Natural killer cell (primary cell): Measurements from ENCODE around the gene CLEC11A. TPM values are rescaled to one million over a fixed set of nuclear protein-coding genes. Genes with fewer than 3 reads are reported as not detected.

ENCODE experiments used
- ATAC-seq, 3 donors: fragments of 150-1000 bp in 2 of 3; fragments of 200-7000 bp in 1 of 3; cut with Tn5 transposase; 1 replicate in 1 of 3; 2 replicates in 2 of 3; pipeline ENCODE4 v1.10.0; 2021; ENCODE audit warnings: mild to moderate bottlenecking in 2 of 3, moderate library complexity in 2 of 3
- DNase-seq, 2 donors: peaks; one replicate each; pipeline versions ENCODE4 v3.0.0 to v3.0.0-alpha.2; 2013 to 2021; ENCODE audit warnings: mixed read lengths in 1 of 2
- H3K27ac ChIP-seq: one replicate; pipeline ENCODE4 v1.5.1; 2013; ENCODE audit warnings: mild to moderate bottlenecking, low read length
- H3K27me3 ChIP-seq: one replicate; pipeline ENCODE4 v1.6.1; 2013; ENCODE audit warnings: low read length; ENCODE audit not compliant: control insufficient read depth, insufficient read depth
- H3K36me3 ChIP-seq: one replicate; pipeline ENCODE4 v1.6.1; 2013; ENCODE audit warnings: low read length; ENCODE audit not compliant: control insufficient read depth, insufficient read depth
- H3K4me1 ChIP-seq: one replicate; pipeline ENCODE4 v1.6.1; 2013; ENCODE audit warnings: low read length; ENCODE audit not compliant: control insufficient read depth, insufficient read depth
- H3K4me3 ChIP-seq: one replicate; pipeline ENCODE4 v1.5.1; 2013; ENCODE audit warnings: low read length
- H3K9me3 ChIP-seq: one replicate; pipeline ENCODE4 v1.6.1; 2013; ENCODE audit warnings: low read length; ENCODE audit not compliant: control insufficient read depth, insufficient read depth
- H3K27ac Mint-ChIP-seq, 2 donors: one replicate each; pipeline ENCODE4 v1.8.0; 2022; ENCODE audit warnings: mild to moderate bottlenecking in 2 of 2, mixed read lengths in 2 of 2, moderate library complexity in 1 of 2
- H3K27me3 Mint-ChIP-seq, 2 donors: one replicate each; pipeline ENCODE4 v1.8.0; 2022; ENCODE audit warnings: low read depth in 2 of 2, mixed read lengths in 2 of 2
- H3K36me3 Mint-ChIP-seq: one replicate; pipeline ENCODE4 v1.8.0; 2022; ENCODE audit warnings: mixed read lengths
- H3K4me1 Mint-ChIP-seq, 2 donors: one replicate each; pipeline ENCODE4 v1.8.0; 2022; ENCODE audit warnings: mixed read lengths in 2 of 2
- H3K4me3 Mint-ChIP-seq: one replicate; pipeline ENCODE4 v1.8.0; 2022; ENCODE audit warnings: mild to moderate bottlenecking, moderate library complexity, mixed read lengths
- H3K9me3 Mint-ChIP-seq, 2 donors: one replicate each; pipeline ENCODE4 v1.8.0; 2022; ENCODE audit warnings: mixed read lengths in 2 of 2
- CTCF ChIP-seq: fragments of 200-600 bp; IDR thresholded peaks from one replicate; pipeline ENCODE4 v1.8.0; 2022; ENCODE audit warnings: antibody characterized with exemption
- WGBS: methylation state at CpG from one replicate; pipeline ENCODE4 v1.1.7; 2013; ENCODE audit warnings: missing lambda C conversion rate; ENCODE audit not compliant: insufficient coverage; 5-methylcytosine and 5-hydroxymethylcytosine counted together
- intact Hi-C: fragments of 100-400 bp; cut with micrococcal nuclease; formaldehyde crosslinking; loops from one replicate; pipeline ENCODE4 v1.14.2; 2022
- total RNA-seq, 4 donors: library from RNA; stranded (reverse); fragments of 120-200 nt in 1 of 4; gene quantifications; one replicate each; pipeline versions ENCODE4 v1.2.3 to v1.2.4, GENCODE V29; 2013 to 2022

CLEC11A gene
- total RNA-seq, 3 donors from 2014 or later (not counting 1 experiment from before 2014, with no cell fraction given), result 2.3 to 4.0 (median 3.3) TPM

GRCh38 chr19:50679177-50680125, 43.7 kb upstream of the CLEC11A start:
- Mint-ChIP-seq H3K36me3 (no peaks in the 10 kb centered on the region), H3K4me1 (peaks cover 0 to 10% of the 10 kb centered on the region in 2 donors), H3K4me3 (no peak overlapping the region), H3K27ac (peak overlapping the region in 1 of 2 donors; percentile 1), H3K27me3 (peaks cover 15 to 17% of the 10 kb centered on the region in 2 donors), H3K9me3 (no peaks in the 10 kb centered on the region)
- 26% methylated on average over 23 of the region's 23 CpGs for WGBS
- H3K4me3 ChIP-seq, result no peak overlapping the region
- no peaks in the 10 kb centered on the region for H3K27me3 ChIP-seq
- H3K36me3 ChIP-seq, result no peaks in the 10 kb centered on the region
- no peaks in the 10 kb centered on the region for H3K9me3 ChIP-seq
- no peak for TF ChIP-seq CTCF
- ATAC-seq (peak; percentile 82 to 98 (median 96)), DNase-seq (peak; percentile 73 to 85)
- H3K27ac ChIP-seq, result peak overlapping the region; percentile 19
- peaks cover 6% of the 10 kb centered on the region for H3K4me1 ChIP-seq
- intact Hi-C loops, result no loop called here

GRCh38 chr19:50686310-50687032, 36.7 kb upstream of the CLEC11A start:
- H3K27ac ChIP-seq, result no peak overlapping the region
- H3K4me1 ChIP-seq, result no peaks in the 10 kb centered on the region
- no peak overlapping the region for H3K4me3 ChIP-seq
- intact Hi-C loops, result no loop called here
- Mint-ChIP-seq H3K9me3 (no peaks in the 10 kb centered on the region), H3K4me1 (no peaks in the 10 kb centered on the region), H3K36me3 (no peaks in the 10 kb centered on the region), H3K27me3 (peaks cover 12 to 34% of the 10 kb centered on the region in 2 donors), H3K27ac (no peak overlapping the region), H3K4me3 (no peak overlapping the region)
- no peak for TF ChIP-seq CTCF
- H3K27me3 ChIP-seq, result no peaks in the 10 kb centered on the region
- 53% methylated on average over 49 of the region's 50 CpGs for WGBS
- no peaks in the 10 kb centered on the region for H3K9me3 ChIP-seq
- ATAC-seq, result no peak
- no peaks in the 10 kb centered on the region for H3K36me3 ChIP-seq
- no peak for DNase-seq

GRCh38 chr19:50688766-50689165, 34.4 kb upstream of the CLEC11A start:
- H3K9me3 Mint-ChIP-seq, result no peaks in the 10 kb centered on the region
- intact Hi-C loops, result no loop called here
- no peak for TF ChIP-seq CTCF
- H3K4me1 ChIP-seq, result no peaks in the 10 kb centered on the region
- H3K9me3 ChIP-seq, result no peaks in the 10 kb centered on the region
- H3K27ac Mint-ChIP-seq, result no peak overlapping the region
- H3K27me3 ChIP-seq, result peaks cover 10% of the 10 kb centered on the region
- no peaks in the 10 kb centered on the region for H3K4me1 Mint-ChIP-seq
- no peak overlapping the region for H3K4me3 Mint-ChIP-seq
- DNase-seq (no peak), ATAC-seq (no peak)
- no peaks in the 10 kb centered on the region for H3K36me3 ChIP-seq
- no peak overlapping the region for H3K27ac ChIP-seq
- no peak overlapping the region for H3K4me3 ChIP-seq
- WGBS, result 78% methylated on average over 19 of the region's 19 CpGs
- peaks cover 19 to 47% of the 10 kb centered on the region in 2 donors for H3K27me3 Mint-ChIP-seq
- H3K36me3 Mint-ChIP-seq, result no peaks in the 10 kb centered on the region
